Fibroblast of skin of right quadriceps (primary cell): ENCODE data around the gene GRB2.
A peak's percentile ranks its signal among the peaks of the same experiment; 100 is the strongest.
"Not testable (repeated sequence)": the region's sequence is repeated elsewhere in the genome, so short reads cannot be mapped to it uniquely, and the experiment has no call there.

Experiments used
- DNase-seq: peaks from one replicate; pipeline ENCODE4 v3.0.0-alpha.2; 2013

GRB2 gene

DNA sequence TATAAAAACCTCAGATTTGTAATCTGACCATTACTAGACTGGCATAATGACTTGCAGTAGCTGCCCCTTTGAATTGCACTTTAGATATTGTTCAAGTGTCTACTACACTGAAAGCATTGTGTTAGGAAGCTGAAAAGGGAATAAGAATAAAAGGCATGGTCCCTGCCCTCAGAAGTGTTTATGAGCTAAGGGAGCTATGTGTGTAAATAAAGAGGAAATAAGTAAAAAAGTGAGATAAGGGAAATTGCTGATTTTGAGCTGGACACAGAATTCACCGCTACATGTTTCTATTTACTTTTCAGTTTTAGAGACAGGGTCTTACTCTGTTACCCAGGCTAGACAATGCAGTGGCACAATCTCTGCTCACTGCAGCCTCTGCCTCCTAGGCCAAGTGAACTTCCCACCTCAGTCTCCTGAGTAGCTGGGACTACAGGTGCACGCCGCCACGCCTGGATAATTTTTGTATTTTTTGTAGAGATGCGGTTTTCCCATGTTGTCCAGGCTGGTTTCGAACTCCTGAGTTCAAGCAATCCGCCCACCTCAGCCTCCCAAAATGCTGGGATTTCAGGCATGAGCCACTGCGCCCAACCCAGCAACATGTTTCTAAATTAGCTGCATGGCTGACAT lies 57.0 kb downstream of the GRB2 start:
- DNase-seq = no peak

- DNase-seq = peak; percentile 34
Measured at GRCh38 chr17:75346906-75347305, 58.6 kb downstream of the GRB2 start.

- not testable (repeated sequence) for DNase-seq
Measured at GRCh38 chr17:75346368-75346767, 59.1 kb downstream of the GRB2 start.

DNA sequence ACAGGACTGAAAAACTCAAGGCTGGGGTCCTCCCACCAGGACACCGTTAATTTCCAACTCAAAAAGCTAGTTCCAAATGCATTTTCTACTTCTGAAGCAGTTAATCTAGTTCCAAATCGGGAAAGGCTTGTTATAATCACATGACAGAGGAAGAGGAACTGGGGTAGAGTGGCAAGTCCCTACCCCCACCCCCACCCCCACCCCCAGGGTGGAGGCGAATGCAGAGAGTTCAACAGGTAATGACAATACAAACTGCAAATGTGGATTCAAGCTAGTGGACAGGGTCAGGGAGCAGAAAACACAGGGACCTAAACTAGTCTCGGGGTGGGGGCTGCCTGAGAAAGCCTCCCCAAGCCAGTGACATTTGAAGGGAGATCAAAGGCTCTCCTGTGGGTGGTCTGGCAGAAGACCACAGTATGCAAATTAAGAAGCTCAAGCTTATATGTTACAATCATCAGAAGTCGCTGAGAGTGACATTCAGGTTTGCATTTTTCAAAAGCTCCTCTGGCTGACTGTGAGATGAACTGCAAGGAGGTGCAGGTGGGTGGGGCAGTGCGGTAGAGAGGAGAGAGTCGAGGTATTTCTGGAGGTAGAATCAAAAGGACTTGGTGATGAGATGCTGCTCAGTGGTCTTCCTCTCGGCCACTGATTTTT lies 59.8 kb downstream of the GRB2 start:
- no peak for DNase-seq

DNA sequence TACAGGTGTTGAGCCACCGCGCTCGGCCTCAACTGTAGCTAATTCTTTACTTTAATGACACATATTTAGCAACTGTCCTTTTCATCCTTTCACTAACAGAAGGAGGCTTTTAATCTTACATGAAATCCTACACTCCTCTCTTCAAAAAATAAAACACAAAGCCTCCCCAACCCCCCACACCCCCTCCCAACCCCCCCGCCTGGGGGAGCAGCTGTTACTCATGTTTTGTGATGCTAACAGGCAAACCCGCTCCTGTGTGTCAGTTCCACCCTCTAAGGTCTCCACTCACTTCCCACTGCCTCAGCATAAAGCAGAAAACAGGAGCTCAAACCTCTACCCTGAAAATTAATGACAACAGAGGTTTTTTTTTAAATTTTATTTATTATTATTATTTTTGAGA lies 60.8 kb downstream of the GRB2 start:
- DNase-seq = no peak

DNA sequence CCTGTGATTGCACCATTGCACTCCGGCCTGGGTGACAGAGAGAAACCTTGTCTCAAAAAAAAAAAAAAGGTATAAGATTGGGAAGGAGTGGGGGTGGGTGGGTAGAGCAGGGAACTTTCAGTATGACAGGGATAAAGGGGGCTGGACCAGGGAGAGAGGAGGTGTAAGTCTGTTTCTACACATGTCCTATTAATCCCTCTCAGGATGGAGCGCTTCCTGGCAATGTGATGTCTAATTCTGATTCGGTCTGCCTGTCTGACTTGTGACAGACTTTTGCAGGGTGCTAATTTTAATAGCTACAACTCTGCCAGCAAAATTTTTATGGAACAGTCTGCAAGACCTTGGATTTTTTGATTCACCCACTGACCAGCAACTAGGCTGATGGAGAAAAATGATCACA lies 62.5 kb downstream of the GRB2 start:
- no peak for DNase-seq

- no peak for DNase-seq
Measured at GRCh38 chr17:75341784-75342486, 63.5 kb downstream of the GRB2 start.

DNA sequence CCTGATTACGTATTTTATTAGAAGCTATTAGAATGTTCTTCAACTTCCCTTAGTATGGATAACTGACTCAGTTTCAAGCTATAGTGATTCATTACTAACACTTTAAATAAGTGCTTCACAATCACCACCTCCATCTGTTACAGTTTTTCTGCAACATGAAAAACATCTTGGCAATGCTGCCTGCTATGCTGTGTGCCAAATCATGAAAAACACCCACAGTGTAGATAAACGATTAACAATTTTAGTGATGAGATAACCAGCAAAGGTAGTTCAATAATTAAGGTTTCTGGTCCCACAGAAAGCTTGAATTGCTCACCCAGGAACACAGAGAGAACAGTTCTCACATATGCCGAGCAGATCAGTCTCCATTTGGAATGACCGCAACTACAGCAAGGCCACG lies 64.8 kb downstream of the GRB2 start:
- DNase-seq = peak; percentile 19

GRCh38 chr17:75339971-75340370 lies 65.5 kb downstream of the GRB2 start:
- no peak for DNase-seq

DNA sequence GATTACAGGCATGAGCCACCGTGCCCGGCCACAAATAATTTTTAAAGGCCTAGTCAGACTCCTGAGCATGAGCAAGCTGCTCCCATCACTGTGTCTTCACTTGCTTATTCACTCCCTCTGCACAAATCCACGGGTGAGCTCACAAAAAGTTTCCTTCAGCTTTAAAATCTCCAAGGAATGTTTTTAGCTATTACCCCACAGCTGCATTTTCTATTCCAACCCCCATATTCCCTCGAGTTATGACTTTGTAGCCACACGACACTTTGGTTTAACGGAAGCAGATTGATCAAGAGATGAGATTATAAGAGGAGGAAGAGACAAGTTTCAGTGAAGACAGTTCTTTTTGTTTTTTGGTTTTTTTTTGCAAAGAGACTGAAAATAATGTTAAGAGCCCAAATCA lies 67.1 kb downstream of the GRB2 start:
- peak; percentile 57 for DNase-seq

GRCh38 chr17:75335315-75335714 lies 70.2 kb downstream of the GRB2 start:
- DNase-seq = no peak

GRCh38 chr17:75334723-75335122 lies 70.8 kb downstream of the GRB2 start:
- DNase-seq = no peak

- no peak for DNase-seq
Measured at GRCh38 chr17:75331671-75332070, 73.8 kb downstream of the GRB2 start.

DNA sequence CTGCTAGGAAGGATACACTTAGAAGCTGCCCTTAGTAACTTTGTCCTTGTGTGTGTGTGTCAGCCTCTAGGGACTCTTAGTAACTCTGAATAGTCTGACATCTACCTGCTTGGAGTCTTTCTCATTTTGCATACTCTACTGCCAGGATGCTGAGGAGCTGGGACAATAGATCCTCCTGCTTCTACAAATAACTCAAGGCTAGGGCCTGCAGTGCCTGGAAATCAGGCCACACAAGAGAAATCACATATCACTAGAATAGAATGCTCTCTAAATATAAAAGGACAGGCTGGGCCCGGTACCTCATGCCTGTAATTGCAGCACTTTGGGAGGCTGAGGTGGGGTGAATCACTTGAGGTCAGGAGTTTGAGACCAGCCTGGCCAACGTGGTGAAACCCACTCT lies 77.7 kb downstream of the GRB2 start:
- DNase-seq = no peak

DNA sequence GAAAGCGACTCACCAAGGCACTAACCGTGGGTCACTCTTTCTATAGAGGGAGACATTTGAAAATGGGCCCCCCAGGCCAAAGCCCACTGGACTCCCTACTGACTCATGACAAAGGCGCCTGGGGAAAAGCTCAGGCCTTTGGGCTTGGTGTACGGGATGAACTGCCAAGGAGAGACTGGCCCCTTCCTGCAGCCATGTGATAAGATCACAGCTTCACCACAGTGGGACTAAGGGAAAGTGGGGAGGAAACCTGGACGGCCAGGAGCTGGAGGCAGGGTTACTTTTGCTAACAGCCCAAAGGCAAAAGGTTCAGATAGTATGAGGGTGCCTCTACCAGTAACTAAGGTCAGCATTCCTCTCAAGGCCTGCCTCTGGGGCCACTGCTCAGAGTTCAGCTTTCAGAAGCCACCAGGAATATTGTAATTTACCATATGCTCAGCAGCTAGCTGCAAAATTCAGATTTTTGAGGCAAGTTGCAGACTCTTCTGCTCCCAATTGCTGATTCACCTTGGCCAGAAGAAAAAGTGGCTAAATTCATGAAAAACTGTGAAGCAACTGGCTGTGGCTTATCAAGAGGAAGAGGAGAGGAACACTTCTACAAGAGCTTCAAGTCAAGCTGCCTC lies 79.1 kb downstream of the GRB2 start:
- DNase-seq = peak; percentile 50

GRCh38 chr17:75325827-75326225 lies 79.7 kb downstream of the GRB2 start:
- peak; percentile 75 for DNase-seq

GRCh38 chr17:75325348-75325747 lies 80.1 kb downstream of the GRB2 start:
- DNase-seq = no peak

DNA sequence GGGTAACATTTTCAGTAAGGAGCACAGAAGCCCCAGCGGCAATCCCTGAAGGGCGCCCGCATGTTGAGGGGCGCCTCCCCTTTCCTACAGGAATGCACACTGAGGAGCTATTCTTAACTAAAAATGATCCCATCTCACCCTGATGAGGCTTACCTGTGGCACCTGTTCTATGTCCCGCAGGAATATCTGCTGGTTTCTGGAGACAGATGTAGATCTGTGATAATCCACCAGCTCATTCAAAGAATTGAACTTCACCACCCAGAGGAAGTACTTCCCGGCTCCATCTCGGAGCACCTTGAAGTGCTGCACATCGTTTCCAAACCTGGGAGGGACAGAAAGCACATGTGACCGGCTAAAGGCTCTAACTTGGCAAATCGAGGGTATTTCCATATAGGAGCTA lies 84.0 kb downstream of the GRB2 start:
- DNase-seq = no peak

DNA sequence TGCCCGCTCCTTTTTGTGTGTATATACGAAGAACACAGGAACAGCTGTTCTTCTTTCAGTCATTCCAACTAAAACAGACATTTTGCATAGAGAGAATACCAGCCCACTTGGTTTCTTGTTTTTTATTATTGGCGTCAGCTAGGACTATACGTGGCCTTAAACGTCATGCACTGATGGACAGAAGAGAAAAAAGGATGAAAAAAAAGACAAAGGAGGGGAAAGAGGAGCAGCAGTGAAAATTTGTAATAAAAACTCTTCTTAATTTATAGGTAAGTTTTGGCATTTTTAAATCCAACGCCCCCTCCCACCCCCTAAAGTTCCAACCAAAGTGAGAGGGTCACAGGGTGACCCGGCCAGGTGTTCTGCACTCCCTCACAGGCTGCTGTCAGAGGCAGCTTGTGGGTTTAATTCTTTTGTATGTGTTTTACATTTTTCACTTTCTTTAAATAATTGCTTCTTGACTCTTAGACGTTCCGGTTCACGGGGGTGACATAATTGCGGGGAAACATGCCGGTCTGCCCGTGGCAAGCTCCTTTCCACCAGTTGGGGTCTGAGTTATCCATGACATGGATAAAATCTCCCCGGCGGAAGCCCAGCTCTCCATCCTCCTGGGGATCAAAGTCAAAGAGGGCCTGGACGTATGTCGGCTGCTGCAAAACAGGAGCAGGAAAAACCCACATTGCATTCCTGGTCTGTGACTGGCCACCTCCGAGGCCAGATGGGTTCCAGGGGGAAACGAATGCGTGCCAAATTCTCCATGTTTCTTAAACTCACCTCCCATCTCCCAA lies 85.4 kb downstream of the GRB2 start:
- DNase-seq = peak; percentile 72

- no peak for DNase-seq
Measured at GRCh38 chr17:75318615-75319222, 86.8 kb downstream of the GRB2 start.

DNA sequence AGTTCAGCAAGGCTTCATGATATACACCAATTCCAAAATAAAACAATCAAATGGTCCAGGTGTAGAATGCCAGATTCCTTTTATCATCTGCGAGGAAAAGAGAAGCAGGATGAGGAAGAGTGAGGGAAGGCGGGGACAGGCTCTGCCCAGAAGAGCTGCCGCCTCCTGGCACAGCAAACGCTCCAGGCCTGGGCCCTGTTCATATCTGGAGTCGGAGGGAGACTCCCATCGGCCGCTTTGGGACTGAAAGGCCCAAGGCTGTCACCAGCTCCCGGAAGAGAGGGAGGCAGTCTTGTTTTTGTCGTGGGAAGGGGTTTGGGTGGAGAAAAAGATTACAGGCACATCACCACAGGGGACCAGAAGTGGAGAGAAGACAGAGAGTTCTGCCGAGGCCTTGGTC lies 87.3 kb downstream of the GRB2 start:
- DNase-seq = no peak

- DNase-seq = no peak
Measured at GRCh38 chr17:75317671-75318070, 87.8 kb downstream of the GRB2 start.

- no peak for DNase-seq
Measured at GRCh38 chr17:75316253-75316652, 89.2 kb downstream of the GRB2 start.
